ENCODE results near the gene MMP2.

MMP2 gene

GRCh38 chr16:55468352-55468990 lies 10.5 kb upstream of the MMP2 start:
- H2BK15ac ChIP-seq (ENCODE audit: low read length): no peak overlapping the region
- H3K4me2 ChIP-seq (ENCODE audit: insufficient read depth, low read length, poor library complexity, severe bottlenecking): no peak overlapping the region
- no peak for DNase-seq (ENCODE audit: low spot score)
- no peaks in the 10 kb centered on the region for H3K4me1 ChIP-seq (ENCODE audit: control insufficient read depth in 2 of 2, insufficient read depth in 1 of 2, low read depth in 1 of 2, low read length in 2 of 2)
- no peak overlapping the region for H3K23ac ChIP-seq (ENCODE audit: low read depth, low read length, poor library complexity)
- no peak overlapping the region for H2BK12ac ChIP-seq (ENCODE audit: low read length)
- H3K36me3 ChIP-seq (replicated peaks in 1 of 2; ENCODE audit: control insufficient read depth in 2 of 2, insufficient read depth in 2 of 2, low read length in 2 of 2): no peaks in the 10 kb centered on the region
- no peak overlapping the region for H4K91ac ChIP-seq (ENCODE audit: low read depth, low read length, poor library complexity)
- H4K8ac ChIP-seq (ENCODE audit: low read depth, low read length): no peak overlapping the region
- no peak overlapping the region for H3K9ac ChIP-seq (ENCODE audit: low read depth, low read length, poor library complexity)
- H3K14ac ChIP-seq (ENCODE audit: low read length): no peak overlapping the region
- no peaks in the 10 kb centered on the region for H3K79me1 ChIP-seq (ENCODE audit: low read depth, low read length)
- no CpG with 5 or more reads among the region's 7 CpGs for WGBS, 2 donors (ENCODE audit: extremely low coverage in 2 of 2, insufficient read length in 2 of 2, insufficient replicate concordance in 1 of 2)
- H3K27me3 ChIP-seq (ENCODE audit: control insufficient read depth in 3 of 3, insufficient read depth in 3 of 3, low read depth in 1 of 3, low read length in 3 of 3): peaks cover 0 to 13% (median 0%) of the 10 kb centered on the region in 3 experiments
- no peak overlapping the region for H3K27ac ChIP-seq (replicated peaks; ENCODE audit: low read length)
- H3K4ac ChIP-seq (ENCODE audit: low read length): no peak overlapping the region
- no peak overlapping the region for H2BK120ac ChIP-seq (ENCODE audit: low read depth, low read length)
- no peak overlapping the region for H2BK5ac ChIP-seq (ENCODE audit: low read length)
- H3K18ac ChIP-seq (ENCODE audit: low read length): no peak overlapping the region
- no peak overlapping the region for H2AK5ac ChIP-seq (ENCODE audit: low read depth, low read length)
- no peak overlapping the region for H2AFZ ChIP-seq (ENCODE audit: low read length)
- no peak overlapping the region for H3K4me3 ChIP-seq (ENCODE audit: low read length in 2 of 2)
- H3K9me3 ChIP-seq (replicated peaks in 1 of 2; ENCODE audit: control insufficient read depth in 2 of 2, insufficient read depth in 1 of 2, low read depth in 1 of 2, low read length in 2 of 2): peaks cover 0 to 3% of the 10 kb centered on the region in 2 donors

DNA sequence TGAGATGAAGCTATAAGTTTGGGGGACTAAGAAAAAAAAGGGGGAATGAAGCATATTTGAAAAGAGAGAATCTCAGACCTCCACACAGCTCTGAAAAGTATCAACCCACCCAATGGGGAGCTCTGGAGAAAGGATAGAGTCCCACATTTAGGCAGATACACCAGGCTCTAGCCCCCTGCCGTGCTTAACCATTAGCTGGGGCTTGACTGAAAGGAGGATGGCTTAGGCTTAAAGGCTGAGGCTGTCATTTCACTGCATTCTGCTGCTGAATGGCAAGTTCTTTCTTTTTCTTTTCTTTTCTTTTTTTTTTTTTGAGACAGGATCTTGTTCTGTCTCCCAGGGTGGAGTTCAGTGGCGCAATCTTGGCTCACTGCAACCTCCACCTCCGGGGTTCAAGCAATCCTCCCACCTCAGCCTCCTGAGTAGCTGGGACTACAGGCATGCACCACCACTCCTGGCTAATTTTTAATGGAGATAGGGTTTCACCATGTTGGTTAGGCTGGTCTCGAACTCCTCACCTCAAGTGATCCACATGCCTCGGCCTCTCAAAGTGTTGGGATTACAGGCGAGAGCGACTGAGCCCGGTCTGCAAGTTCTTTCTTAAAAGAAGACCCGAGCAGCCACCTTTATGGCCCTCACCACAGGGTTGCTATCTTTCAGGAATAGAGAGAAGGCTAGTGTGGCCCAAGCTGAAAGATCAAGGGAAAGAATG lies 9.0 kb upstream of the MMP2 start:
- no peak overlapping the region for H4K91ac ChIP-seq (ENCODE audit: low read depth, low read length, poor library complexity)
- H2BK120ac ChIP-seq (ENCODE audit: low read depth, low read length): no peak overlapping the region
- no peak overlapping the region for H2BK12ac ChIP-seq (ENCODE audit: low read length)
- H3K27ac ChIP-seq (replicated peaks; ENCODE audit: low read length): no peak overlapping the region
- H3K23ac ChIP-seq (ENCODE audit: low read depth, low read length, poor library complexity): no peak overlapping the region
- H3K4me2 ChIP-seq (ENCODE audit: insufficient read depth, low read length, poor library complexity, severe bottlenecking): no peak overlapping the region
- H3K79me1 ChIP-seq (ENCODE audit: low read depth, low read length): no peaks in the 10 kb centered on the region
- no peaks in the 10 kb centered on the region for H3K36me3 ChIP-seq (replicated peaks in 1 of 2; ENCODE audit: control insufficient read depth in 2 of 2, insufficient read depth in 2 of 2, low read length in 2 of 2)
- H2BK5ac ChIP-seq (ENCODE audit: low read length): no peak overlapping the region
- H3K4me1 ChIP-seq (ENCODE audit: control insufficient read depth in 2 of 2, insufficient read depth in 1 of 2, low read depth in 1 of 2, low read length in 2 of 2): no peaks in the 10 kb centered on the region
- H3K9ac ChIP-seq (ENCODE audit: low read depth, low read length, poor library complexity): no peak overlapping the region
- no peak overlapping the region for H3K18ac ChIP-seq (ENCODE audit: low read length)
- no peak overlapping the region for H3K4ac ChIP-seq (ENCODE audit: low read length)
- no peak for DNase-seq (ENCODE audit: low spot score)
- H2BK15ac ChIP-seq (ENCODE audit: low read length): no peak overlapping the region
- H3K27me3 ChIP-seq (ENCODE audit: control insufficient read depth in 3 of 3, insufficient read depth in 3 of 3, low read depth in 1 of 3, low read length in 3 of 3): peaks cover 0 to 13% (median 0%) of the 10 kb centered on the region in 3 experiments
- no peak overlapping the region for H2AK5ac ChIP-seq (ENCODE audit: low read depth, low read length)
- no peak overlapping the region for H3K14ac ChIP-seq (ENCODE audit: low read length)
- peak overlapping the region; percentile 9 for H2AFZ ChIP-seq (ENCODE audit: low read length)
- peaks cover 0 to 3% of the 10 kb centered on the region in 2 donors for H3K9me3 ChIP-seq (replicated peaks in 1 of 2; ENCODE audit: control insufficient read depth in 2 of 2, insufficient read depth in 1 of 2, low read depth in 1 of 2, low read length in 2 of 2)
- no peak overlapping the region for H4K8ac ChIP-seq (ENCODE audit: low read depth, low read length)
- H3K4me3 ChIP-seq (ENCODE audit: low read length in 2 of 2): no peak overlapping the region
- no CpG with 5 or more reads among the region's 9 CpGs for WGBS, 2 donors (ENCODE audit: extremely low coverage in 2 of 2, insufficient read length in 2 of 2, insufficient replicate concordance in 1 of 2)

GRCh38 chr16:55470533-55471371 lies 8.2 kb upstream of the MMP2 start:
- Histone ChIP-seq H2BK120ac (ENCODE audit: low read depth, low read length) (no peak overlapping the region), H4K8ac (ENCODE audit: low read depth, low read length) (no peak overlapping the region), H2AK5ac (ENCODE audit: low read depth, low read length) (no peak overlapping the region), H3K9me3 (replicated peaks in 1 of 2; ENCODE audit: control insufficient read depth in 2 of 2, insufficient read depth in 1 of 2, low read depth in 1 of 2, low read length in 2 of 2) (peaks cover 0 to 3% of the 10 kb centered on the region in 2 donors), H3K4me1 (ENCODE audit: control insufficient read depth in 2 of 2, insufficient read depth in 1 of 2, low read depth in 1 of 2, low read length in 2 of 2) (no peaks in the 10 kb centered on the region), H3K4me2 (ENCODE audit: insufficient read depth, low read length, poor library complexity, severe bottlenecking) (no peak overlapping the region), H3K36me3 (replicated peaks in 1 of 2; ENCODE audit: control insufficient read depth in 2 of 2, insufficient read depth in 2 of 2, low read length in 2 of 2) (no peaks in the 10 kb centered on the region), H3K14ac (ENCODE audit: low read length) (no peak overlapping the region), H2AFZ (ENCODE audit: low read length) (peak overlapping the region; percentile 9), H3K27ac (replicated peaks; ENCODE audit: low read length) (no peak overlapping the region), H2BK15ac (ENCODE audit: low read length) (no peak overlapping the region), H3K4me3 (ENCODE audit: low read length in 2 of 2) (no peak overlapping the region), H4K91ac (ENCODE audit: low read depth, low read length, poor library complexity) (no peak overlapping the region), H3K23ac (ENCODE audit: low read depth, low read length, poor library complexity) (no peak overlapping the region), H3K18ac (ENCODE audit: low read length) (no peak overlapping the region), H2BK12ac (ENCODE audit: low read length) (no peak overlapping the region), H3K79me1 (ENCODE audit: low read depth, low read length) (no peaks in the 10 kb centered on the region), H3K27me3 (ENCODE audit: control insufficient read depth in 3 of 3, insufficient read depth in 3 of 3, low read depth in 1 of 3, low read length in 3 of 3) (peaks cover 0 to 13% (median 0%) of the 10 kb centered on the region in 3 experiments), H3K4ac (ENCODE audit: low read length) (no peak overlapping the region), H3K9ac (ENCODE audit: low read depth, low read length, poor library complexity) (no peak overlapping the region), H2BK5ac (ENCODE audit: low read length) (no peak overlapping the region)
- DNase-seq (ENCODE audit: low spot score): no peak
- no CpG with 5 or more reads among the region's 7 CpGs for WGBS, 2 donors (ENCODE audit: extremely low coverage in 2 of 2, insufficient read length in 2 of 2, insufficient replicate concordance in 1 of 2)
